Transverse colon (tissue), 3 donors: ENCODE data around the gene NPC1L1.

Experiments
- CTCF ChIP-seq, 5 experiments: fragments of 200-600 bp in 3 of 5; fragments of 450-650 bp in 2 of 5; sonication (generic) in 3 of 5; IDR thresholded peaks; 1 replicate in 2 of 5; 2 replicates in 3 of 5; pipeline ENCODE4 v1.5.1; 2016 to 2017; ENCODE audit warnings: antibody characterized with exemption in 5 of 5, inconsistent platforms in 3 of 5, mild to moderate bottlenecking in 2 of 5, moderate library complexity in 1 of 5
- POLR2A ChIP-seq: fragments of 450-650 bp; IDR thresholded peaks from one replicate; pipeline ENCODE4 v1.6.1; 2016; ENCODE audit warnings: antibody characterized with exemption, mild to moderate bottlenecking, moderate library complexity

- TF ChIP-seq POLR2A, result no peak
- no peak for TF ChIP-seq CTCF (IDR thresholded peaks at IDR 0.05)
Observed at GRCh38 chr7:44482502-44483485, 58.3 kb downstream of the NPC1L1 start.
